HepG2 (cell line): ENCODE measurements around the gene BRCA1. TPM values are rescaled to one million over a fixed set of nuclear protein-coding genes. Genes with fewer than 3 reads are reported as not detected.

Experiments
- CBX1 ChIP-seq: IDR thresholded peaks from one replicate; pipeline ENCODE4 v1.6.1; 2016; ENCODE audit warnings: antibody characterized with exemption, low read depth
- EP300 ChIP-seq, 3 experiments: sonication (generic) in 1 of 3; formaldehyde crosslinking in 1 of 3; IDR thresholded peaks; 2 replicates each; pipeline versions ENCODE4 v1.5.1 to v1.6.1; 2011 to 2020; ENCODE audit warnings: low read depth in 2 of 3, low read length in 2 of 3, borderline replicate concordance in 1 of 3, improper control_type of control experiment in 1 of 3, mild to moderate bottlenecking in 1 of 3, missing genetic modification reagents in 1 of 3, moderate library complexity in 1 of 3
- FOSL1 ChIP-seq: sonication (generic); formaldehyde crosslinking; IDR thresholded peaks from 2 replicates; pipeline ENCODE4 v1.9.0; 2021; ENCODE audit warnings: missing genetic modification reagents, borderline replicate concordance
- FOSL2 ChIP-seq: sonication (generic); formaldehyde crosslinking; IDR thresholded peaks from 2 replicates; pipeline ENCODE4 v1.4.0; 2020; ENCODE audit warnings: missing genetic modification reagents
- FOXK1 ChIP-seq: sonication (generic); formaldehyde crosslinking; IDR thresholded peaks from 2 replicates; pipeline ENCODE4 v1.4.0; 2020; ENCODE audit warnings: low read depth, missing genetic modification reagents, borderline replicate concordance
- KDM5A ChIP-seq: fragments of 200-600 bp; sonication (generic); IDR thresholded peaks from 2 replicates; pipeline ENCODE4 v1.7.0; 2018; ENCODE audit warnings: antibody characterized with exemption, mild to moderate bottlenecking, low read length, borderline replicate concordance
- SAFB2 ChIP-seq: sonication (generic); formaldehyde crosslinking; IDR thresholded peaks from 2 replicates; pipeline ENCODE4 v1.5.1; 2020; ENCODE audit warnings: missing genetic modification reagents, low read depth, mild to moderate bottlenecking, borderline replicate concordance
- SALL1 ChIP-seq: sonication (generic); formaldehyde crosslinking; IDR thresholded peaks from 2 replicates; pipeline ENCODE4 v1.8.0; 2022; ENCODE audit warnings: mild to moderate bottlenecking, missing genetic modification reagents
- SMAD3 ChIP-seq: sonication (generic); formaldehyde crosslinking; IDR thresholded peaks from 2 replicates; pipeline ENCODE4 v1.4.0; 2020; ENCODE audit warnings: missing genetic modification reagents
- SMC3 ChIP-seq: IDR thresholded peaks from 2 replicates; pipeline ENCODE4 v1.6.1; 2011; ENCODE audit warnings: low read length, improper control_type of control experiment
- SP1 ChIP-seq, 2 experiments: fragments of 450-650 bp in 1 of 2; sonication (generic) in 1 of 2; formaldehyde crosslinking in 1 of 2; IDR thresholded peaks; 2 replicates each; pipeline versions ENCODE4 v1.4.0 to v1.6.1; 2016 to 2020; ENCODE audit warnings: missing genetic modification reagents in 1 of 2
- TBX3 ChIP-seq: fragments of 450-650 bp; IDR thresholded peaks from 2 replicates; pipeline ENCODE4 v1.6.1; 2017; ENCODE audit warnings: antibody characterized with exemption, mild to moderate bottlenecking, inconsistent platforms, borderline replicate concordance
- ZFP37 ChIP-seq: sonication (generic); formaldehyde crosslinking; IDR thresholded peaks from 2 replicates; pipeline ENCODE4 v1.4.0; 2020; ENCODE audit warnings: missing genetic modification reagents, borderline replicate concordance
- ZIK1 ChIP-seq: sonication (generic); formaldehyde crosslinking; IDR thresholded peaks from 2 replicates; pipeline ENCODE4 v1.5.0; 2020; ENCODE audit warnings: mild to moderate bottlenecking, low read depth, missing genetic modification reagents, borderline replicate concordance
- ZNF333 ChIP-seq: sonication (generic); formaldehyde crosslinking; IDR thresholded peaks from 2 replicates; pipeline ENCODE4 v1.4.0; 2020; ENCODE audit warnings: mild to moderate bottlenecking, missing genetic modification reagents, borderline replicate concordance
- polyA plus RNA-seq, 8 experiments: library from polyadenylated mRNA; depleted of rRNA in 3 of 8; stranded (reverse) in 7 of 8; unstranded in 1 of 8; fragments of >200 nt; fragmentation: Illumina TruSeq in 4 of 8; extraction: Trizol in 4 of 8; gene quantifications; 2 replicates each; pipeline versions ENCODE4 v1.2.1 to v1.2.3, GENCODE V29; 2011 to 2016; ENCODE audit warnings: low read depth in 4 of 8, missing spikeins in 1 of 8, mixed read lengths in 1 of 8; ENCODE audit not compliant: insufficient read depth in 1 of 8
- total RNA-seq, 5 experiments: library from RNA; depleted of rRNA; stranded (reverse); fragments of >200 nt; fragmentation: Illumina TruSeq; extraction: Trizol; gene quantifications; 2 replicates each; pipeline ENCODE4 v1.2.3, GENCODE V29; 2016; ENCODE audit warnings: low read depth in 1 of 5
- TF ChIP-seq, protein P1 (sequence below): sonication (generic); formaldehyde crosslinking; IDR thresholded peaks from 2 replicates; pipeline ENCODE4 v1.4.0; 2020; ENCODE audit warnings: mild to moderate bottlenecking, missing genetic modification reagents
- TF ChIP-seq, protein P2 (sequence below): sonication (generic); formaldehyde crosslinking; conservative IDR thresholded peaks from 2 replicates; pipeline ENCODE4 v1.4.0; 2020; ENCODE audit warnings: mild to moderate bottlenecking, missing genetic modification reagents, moderate library complexity
- TF ChIP-seq, protein P3 (sequence below): sonication (generic); formaldehyde crosslinking; IDR thresholded peaks from 2 replicates; pipeline ENCODE4 v1.5.0; 2020; ENCODE audit warnings: mild to moderate bottlenecking, missing genetic modification reagents

The BRCA1 gene
- total and polyA plus RNA-seq, 2 of the 13 experiments (the other 11 are each of a cell fraction or from before 2014, with no cell fraction given): 13.3 to 37.5 TPM

DNA sequence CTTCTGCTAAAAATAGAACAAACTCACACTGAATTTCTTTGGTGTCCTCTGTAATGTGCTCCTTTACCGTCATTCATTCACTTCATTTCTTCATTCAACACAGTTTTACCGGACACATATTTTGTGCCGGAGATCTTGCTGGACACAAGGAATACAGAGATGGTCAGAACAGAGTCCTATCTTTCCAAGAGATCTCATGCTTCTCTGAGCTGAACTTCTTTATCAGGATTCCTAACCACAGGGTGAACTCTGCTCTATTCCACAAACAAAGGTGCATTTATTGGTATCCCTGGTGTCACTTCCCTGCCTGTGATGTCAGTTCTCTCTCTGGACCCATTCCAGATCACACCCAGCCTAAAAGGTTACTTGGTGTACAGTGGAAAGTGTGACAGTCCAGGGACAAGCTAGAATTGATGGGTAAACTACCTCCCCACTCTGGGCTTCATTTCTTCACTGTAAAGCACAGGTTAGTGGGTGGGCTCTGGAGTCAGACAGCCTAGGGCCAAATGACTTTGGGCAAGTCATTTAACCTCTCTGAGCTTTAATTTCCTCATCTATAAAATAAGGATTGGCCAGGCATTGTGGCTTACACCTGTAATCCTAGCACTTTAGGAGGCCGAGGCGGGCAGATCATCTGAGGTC lies 114.4 kb downstream of the BRCA1 start (continued):
- TF ChIP-seq, protein P1, sequence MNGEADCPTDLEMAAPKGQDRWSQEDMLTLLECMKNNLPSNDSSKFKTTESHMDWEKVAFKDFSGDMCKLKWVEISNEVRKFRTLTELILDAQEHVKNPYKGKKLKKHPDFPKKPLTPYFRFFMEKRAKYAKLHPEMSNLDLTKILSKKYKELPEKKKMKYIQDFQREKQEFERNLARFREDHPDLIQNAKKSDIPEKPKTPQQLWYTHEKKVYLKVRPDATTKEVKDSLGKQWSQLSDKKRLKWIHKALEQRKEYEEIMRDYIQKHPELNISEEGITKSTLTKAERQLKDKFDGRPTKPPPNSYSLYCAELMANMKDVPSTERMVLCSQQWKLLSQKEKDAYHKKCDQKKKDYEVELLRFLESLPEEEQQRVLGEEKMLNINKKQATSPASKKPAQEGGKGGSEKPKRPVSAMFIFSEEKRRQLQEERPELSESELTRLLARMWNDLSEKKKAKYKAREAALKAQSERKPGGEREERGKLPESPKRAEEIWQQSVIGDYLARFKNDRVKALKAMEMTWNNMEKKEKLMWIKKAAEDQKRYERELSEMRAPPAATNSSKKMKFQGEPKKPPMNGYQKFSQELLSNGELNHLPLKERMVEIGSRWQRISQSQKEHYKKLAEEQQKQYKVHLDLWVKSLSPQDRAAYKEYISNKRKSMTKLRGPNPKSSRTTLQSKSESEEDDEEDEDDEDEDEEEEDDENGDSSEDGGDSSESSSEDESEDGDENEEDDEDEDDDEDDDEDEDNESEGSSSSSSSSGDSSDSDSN (CRISPR knock-in tag): 0 out of 2 replicates have a peak, but pooled peaks have one; percentile 60
- 0 out of 2 replicates have a peak, but pooled peaks have one; percentile 7 for TF ChIP-seq ZFP37 (CRISPR knock-in tag)
- no peak for TF ChIP-seq SAFB2
- TF ChIP-seq SP1 (IDR thresholded peaks at IDR 0.05): no peak
- TF ChIP-seq SP1 (CRISPR knock-in tag; IDR thresholded peaks at IDR 0.05): no peak
- TF ChIP-seq SMC3: peak; percentile 6; the same call in 1 of the 2 replicates
- TF ChIP-seq EP300 (IDR thresholded peaks at IDR 0.05; ENCODE audit: low read depth in 2 of 2, low read length in 2 of 2): peak; percentile 78 to 92
- TF ChIP-seq EP300 (CRISPR knock-in tag; IDR thresholded peaks at IDR 0.05; ENCODE audit: borderline replicate concordance): peak; percentile 83
- peak; percentile 34; the same call in 1 of the 2 replicates for TF ChIP-seq KDM5A
- TF ChIP-seq, protein P2, sequence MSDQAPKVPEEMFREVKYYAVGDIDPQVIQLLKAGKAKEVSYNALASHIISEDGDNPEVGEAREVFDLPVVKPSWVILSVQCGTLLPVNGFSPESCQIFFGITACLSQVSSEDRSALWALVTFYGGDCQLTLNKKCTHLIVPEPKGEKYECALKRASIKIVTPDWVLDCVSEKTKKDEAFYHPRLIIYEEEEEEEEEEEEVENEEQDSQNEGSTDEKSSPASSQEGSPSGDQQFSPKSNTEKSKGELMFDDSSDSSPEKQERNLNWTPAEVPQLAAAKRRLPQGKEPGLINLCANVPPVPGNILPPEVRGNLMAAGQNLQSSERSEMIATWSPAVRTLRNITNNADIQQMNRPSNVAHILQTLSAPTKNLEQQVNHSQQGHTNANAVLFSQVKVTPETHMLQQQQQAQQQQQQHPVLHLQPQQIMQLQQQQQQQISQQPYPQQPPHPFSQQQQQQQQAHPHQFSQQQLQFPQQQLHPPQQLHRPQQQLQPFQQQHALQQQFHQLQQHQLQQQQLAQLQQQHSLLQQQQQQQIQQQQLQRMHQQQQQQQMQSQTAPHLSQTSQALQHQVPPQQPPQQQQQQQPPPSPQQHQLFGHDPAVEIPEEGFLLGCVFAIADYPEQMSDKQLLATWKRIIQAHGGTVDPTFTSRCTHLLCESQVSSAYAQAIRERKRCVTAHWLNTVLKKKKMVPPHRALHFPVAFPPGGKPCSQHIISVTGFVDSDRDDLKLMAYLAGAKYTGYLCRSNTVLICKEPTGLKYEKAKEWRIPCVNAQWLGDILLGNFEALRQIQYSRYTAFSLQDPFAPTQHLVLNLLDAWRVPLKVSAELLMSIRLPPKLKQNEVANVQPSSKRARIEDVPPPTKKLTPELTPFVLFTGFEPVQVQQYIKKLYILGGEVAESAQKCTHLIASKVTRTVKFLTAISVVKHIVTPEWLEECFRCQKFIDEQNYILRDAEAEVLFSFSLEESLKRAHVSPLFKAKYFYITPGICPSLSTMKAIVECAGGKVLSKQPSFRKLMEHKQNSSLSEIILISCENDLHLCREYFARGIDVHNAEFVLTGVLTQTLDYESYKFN (CRISPR knock-in tag): peak; percentile 95
- TF ChIP-seq FOSL1 (CRISPR knock-in tag): no peak
- peak; percentile 49 for TF ChIP-seq CBX1
- peak; percentile 53; the same call in 1 of the 2 replicates for TF ChIP-seq ZIK1 (CRISPR knock-in tag)
- TF ChIP-seq, protein P3, sequence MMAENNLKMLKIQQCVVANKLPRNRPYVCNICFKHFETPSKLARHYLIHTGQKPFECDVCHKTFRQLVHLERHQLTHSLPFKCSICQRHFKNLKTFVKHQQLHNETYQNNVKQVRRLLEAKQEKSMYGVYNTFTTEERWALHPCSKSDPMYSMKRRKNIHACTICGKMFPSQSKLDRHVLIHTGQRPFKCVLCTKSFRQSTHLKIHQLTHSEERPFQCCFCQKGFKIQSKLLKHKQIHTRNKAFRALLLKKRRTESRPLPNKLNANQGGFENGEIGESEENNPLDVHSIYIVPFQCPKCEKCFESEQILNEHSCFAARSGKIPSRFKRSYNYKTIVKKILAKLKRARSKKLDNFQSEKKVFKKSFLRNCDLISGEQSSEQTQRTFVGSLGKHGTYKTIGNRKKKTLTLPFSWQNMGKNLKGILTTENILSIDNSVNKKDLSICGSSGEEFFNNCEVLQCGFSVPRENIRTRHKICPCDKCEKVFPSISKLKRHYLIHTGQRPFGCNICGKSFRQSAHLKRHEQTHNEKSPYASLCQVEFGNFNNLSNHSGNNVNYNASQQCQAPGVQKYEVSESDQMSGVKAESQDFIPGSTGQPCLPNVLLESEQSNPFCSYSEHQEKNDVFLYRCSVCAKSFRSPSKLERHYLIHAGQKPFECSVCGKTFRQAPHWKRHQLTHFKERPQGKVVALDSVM: no peak
- no peak for TF ChIP-seq ZNF333 (CRISPR knock-in tag)
- TF ChIP-seq FOXK1: peak; percentile 65; the same call in 1 of the 2 replicates
- peak; percentile 85 for TF ChIP-seq SMAD3 (CRISPR knock-in tag)
- peak; percentile 80 for TF ChIP-seq FOSL2 (CRISPR knock-in tag)
- TF ChIP-seq SALL1 (CRISPR knock-in tag): peak; percentile 59; the same call in 1 of the 2 replicates
- TF ChIP-seq TBX3: peak; percentile 79
